ENCODE data around the gene LSMEM2.

Gene LSMEM2

GRCh38 chr3:50278880-50279224 is at the start of gene LSMEM2:
LSMEM2 (plus strand) TSS chr3:50279087; CDS start chr3:50279114, 27 bp downstream.
- Histone ChIP-seq H3K36me3 (ENCODE audit: insufficient read depth, low read length) (no peaks in the 10 kb centered on the region), H3K9ac (ENCODE audit: insufficient read length) (no peak within 1 kb of the TSS), H3K9me3 (ENCODE audit: low read depth, low read length) (no peaks in the 10 kb centered on the region), H3K27ac (no peak within 1 kb of the TSS), H3K4me3 (no peak within 1 kb of the TSS)
- no peak for TF ChIP-seq POLR2AphosphoS5 (IDR thresholded peaks at IDR 0.05; ENCODE audit: borderline replicate concordance, low read depth, low read length)
- TF ChIP-seq FOXP2 (optimal IDR thresholded peaks at IDR 0.05; ENCODE audit: control extremely low read depth, extremely low read length, insufficient read depth), result no peak
- TF ChIP-seq EZH2 (IDR thresholded peaks at IDR 0.05), result no peak
- no peak for DNase-seq (ENCODE audit: low read depth, low spot score)

GRCh38 chr3:50229490-50229889 is 49.4 kb upstream of the LSMEM2 start:
- Histone ChIP-seq H3K27ac (0 out of 2 replicates have a peak overlapping the region, but pooled peaks have one; percentile 19), H3K36me3 (ENCODE audit: insufficient read depth, low read length) (no peaks in the 10 kb centered on the region), H3K9ac (ENCODE audit: insufficient read length) (no peak overlapping the region), H3K9me3 (ENCODE audit: low read depth, low read length) (no peaks in the 10 kb centered on the region), H3K4me3 (no peak overlapping the region)
- no peak for DNase-seq (ENCODE audit: low read depth, low spot score)
- TF ChIP-seq EZH2 (IDR thresholded peaks at IDR 0.05) (no peak), POLR2AphosphoS5 (IDR thresholded peaks at IDR 0.05; ENCODE audit: borderline replicate concordance, low read depth, low read length) (no peak), FOXP2 (optimal IDR thresholded peaks at IDR 0.05; ENCODE audit: control extremely low read depth, extremely low read length, insufficient read depth) (no peak)

GRCh38 chr3:50230104-50230793 is 48.6 kb upstream of the LSMEM2 start:
- Histone ChIP-seq H3K9ac (ENCODE audit: insufficient read length) (no peak overlapping the region), H3K9me3 (ENCODE audit: low read depth, low read length) (no peaks in the 10 kb centered on the region), H3K27ac (no peak overlapping the region), H3K4me3 (no peak overlapping the region), H3K36me3 (ENCODE audit: insufficient read depth, low read length) (no peaks in the 10 kb centered on the region)
- TF ChIP-seq POLR2AphosphoS5 (IDR thresholded peaks at IDR 0.05; ENCODE audit: borderline replicate concordance, low read depth, low read length) (no peak), EZH2 (IDR thresholded peaks at IDR 0.05) (no peak), FOXP2 (optimal IDR thresholded peaks at IDR 0.05; ENCODE audit: control extremely low read depth, extremely low read length, insufficient read depth) (no peak)
- DNase-seq (ENCODE audit: low read depth, low spot score), result no peak

- Histone ChIP-seq H3K27ac (no peak overlapping the region), H3K36me3 (ENCODE audit: insufficient read depth, low read length) (no peaks in the 10 kb centered on the region), H3K4me3 (no peak overlapping the region), H3K9ac (ENCODE audit: insufficient read length) (no peak overlapping the region), H3K9me3 (ENCODE audit: low read depth, low read length) (no peaks in the 10 kb centered on the region)
- no peak for DNase-seq (ENCODE audit: low read depth, low spot score)
- TF ChIP-seq POLR2AphosphoS5 (IDR thresholded peaks at IDR 0.05; ENCODE audit: borderline replicate concordance, low read depth, low read length) (no peak), FOXP2 (optimal IDR thresholded peaks at IDR 0.05; ENCODE audit: control extremely low read depth, extremely low read length, insufficient read depth) (no peak), EZH2 (IDR thresholded peaks at IDR 0.05) (no peak)
Measured at GRCh38 chr3:50230794-50231125, 48.1 kb upstream of the LSMEM2 start.

- H3K36me3 ChIP-seq (ENCODE audit: insufficient read depth, low read length), result no peaks in the 10 kb centered on the region
- no peak for DNase-seq (ENCODE audit: low read depth, low spot score)
- no peak overlapping the region for H3K4me3 ChIP-seq
- no peak overlapping the region for H3K9ac ChIP-seq (ENCODE audit: insufficient read length)
- H3K27ac ChIP-seq, result no peak overlapping the region
- TF ChIP-seq FOXP2 (optimal IDR thresholded peaks at IDR 0.05; ENCODE audit: control extremely low read depth, extremely low read length, insufficient read depth) (no peak), EZH2 (IDR thresholded peaks at IDR 0.05) (no peak), POLR2AphosphoS5 (IDR thresholded peaks at IDR 0.05; ENCODE audit: borderline replicate concordance, low read depth, low read length) (no peak)
- H3K9me3 ChIP-seq (ENCODE audit: low read depth, low read length), result no peaks in the 10 kb centered on the region
Measured at GRCh38 chr3:50231581-50231980, 47.3 kb upstream of the LSMEM2 start.

- TF ChIP-seq FOXP2 (optimal IDR thresholded peaks at IDR 0.05; ENCODE audit: control extremely low read depth, extremely low read length, insufficient read depth), result no peak
- no peak for TF ChIP-seq EZH2 (IDR thresholded peaks at IDR 0.05)
- TF ChIP-seq POLR2AphosphoS5 (IDR thresholded peaks at IDR 0.05; ENCODE audit: borderline replicate concordance, low read depth, low read length), result no peak
- no peaks in the 10 kb centered on the region for H3K36me3 ChIP-seq (ENCODE audit: insufficient read depth, low read length)
- no peaks in the 10 kb centered on the region for H3K9me3 ChIP-seq (ENCODE audit: low read depth, low read length)
- H3K4me3 ChIP-seq, result no peak overlapping the region
- no peak overlapping the region for H3K9ac ChIP-seq (ENCODE audit: insufficient read length)
- H3K27ac ChIP-seq, result no peak overlapping the region
- no peak for DNase-seq (ENCODE audit: low read depth, low spot score)
Measured at GRCh38 chr3:50232303-50232702, 46.6 kb upstream of the LSMEM2 start.

- TF ChIP-seq EZH2 (IDR thresholded peaks at IDR 0.05) (no peak), FOXP2 (optimal IDR thresholded peaks at IDR 0.05; ENCODE audit: control extremely low read depth, extremely low read length, insufficient read depth) (no peak), POLR2AphosphoS5 (IDR thresholded peaks at IDR 0.05; ENCODE audit: borderline replicate concordance, low read depth, low read length) (no peak)
- Histone ChIP-seq H3K27ac (no peak overlapping the region), H3K36me3 (ENCODE audit: insufficient read depth, low read length) (no peaks in the 10 kb centered on the region), H3K9me3 (ENCODE audit: low read depth, low read length) (no peaks in the 10 kb centered on the region), H3K4me3 (no peak overlapping the region), H3K9ac (ENCODE audit: insufficient read length) (no peak overlapping the region)
- DNase-seq (ENCODE audit: low read depth, low spot score), result no peak
Measured at GRCh38 chr3:50233176-50233575, 45.7 kb upstream of the LSMEM2 start.

GRCh38 chr3:50235716-50236483 is 43.0 kb upstream of the LSMEM2 start, which contains the start of gene GNAI2:
GNAI2 (plus strand) TSS chr3:50236204; CDS start chr3:50236336, 132 bp downstream.
- no peak for DNase-seq (ENCODE audit: low read depth, low spot score)
- Histone ChIP-seq H3K9ac (ENCODE audit: insufficient read length) (peak within 1 kb of the TSS; percentile 58), H3K9me3 (ENCODE audit: low read depth, low read length) (no peaks in the 10 kb centered on the region), H3K27ac (0 out of 2 replicates have a peak within 1 kb of the TSS, but pooled peaks have one; percentile 36), H3K36me3 (ENCODE audit: insufficient read depth, low read length) (no peaks in the 10 kb centered on the region), H3K4me3 (peak within 1 kb of the TSS; percentile 82)
- TF ChIP-seq FOXP2 (optimal IDR thresholded peaks at IDR 0.05; ENCODE audit: control extremely low read depth, extremely low read length, insufficient read depth) (no peak), POLR2AphosphoS5 (IDR thresholded peaks at IDR 0.05; ENCODE audit: borderline replicate concordance, low read depth, low read length) (peak; percentile 82), EZH2 (IDR thresholded peaks at IDR 0.05) (no peak)

Data from SK-N-MC (cell line).